HuH-7.5 (cell line): Measurements from ENCODE around the gene MRPL47.
"Not testable (repeated sequence)": the region's sequence is repeated elsewhere in the genome, so short reads cannot be mapped to it uniquely, and the experiment has no call there.

Experiments
- DNase-seq: peaks from one replicate; pipeline ENCODE4 v3.0.0; 2011; ENCODE audit warnings: low spot score

MRPL47 gene

DNA sequence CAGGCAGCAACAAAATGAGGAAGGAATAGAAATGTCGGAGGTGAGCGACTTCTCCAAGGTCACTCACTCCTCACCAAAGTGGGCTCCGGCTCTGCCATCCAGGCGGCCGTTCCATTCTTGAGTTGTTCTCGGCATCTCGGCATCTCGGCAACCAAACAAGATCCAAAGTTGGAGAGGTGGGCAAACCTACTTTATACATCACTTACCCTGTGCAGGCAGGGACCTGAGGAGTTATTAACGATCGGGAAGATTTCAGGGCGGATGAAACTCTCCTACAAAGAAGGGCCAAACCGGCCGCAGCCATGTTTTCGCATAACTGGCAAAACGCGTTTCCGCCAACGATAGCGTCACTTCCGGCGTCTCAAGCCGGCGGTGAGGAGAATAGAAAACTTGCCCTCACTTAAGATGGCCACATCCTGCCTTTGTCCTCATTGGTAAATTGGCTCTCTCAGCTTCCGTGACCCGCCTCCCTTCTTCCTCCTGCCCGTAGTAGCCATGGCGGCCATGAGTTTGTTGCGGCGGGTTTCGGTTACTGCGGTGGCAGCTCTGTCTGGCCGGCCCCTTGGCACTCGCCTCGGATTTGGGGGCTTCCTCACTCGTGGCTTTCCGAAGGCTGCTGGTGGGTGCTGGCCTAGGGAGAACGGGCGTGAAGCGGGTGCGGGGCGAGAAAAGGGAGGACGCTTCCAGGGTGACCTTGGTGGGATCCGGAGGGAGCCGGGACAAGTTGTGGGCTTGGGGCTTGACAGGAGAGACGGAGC lies at the start of gene MRPL47, which contains the start of gene NDUFB5:
TSS of gene MRPL47 (minus strand) at position 318 of the 758 bp plus-strand sequence. CDS start at position 304, 14 bp downstream.
TSS of gene NDUFB5 (plus strand) at position 474 of the 758 bp plus-strand sequence. CDS start at position 496, 22 bp downstream.
- DNase-seq, result peak; percentile 61

DNA sequence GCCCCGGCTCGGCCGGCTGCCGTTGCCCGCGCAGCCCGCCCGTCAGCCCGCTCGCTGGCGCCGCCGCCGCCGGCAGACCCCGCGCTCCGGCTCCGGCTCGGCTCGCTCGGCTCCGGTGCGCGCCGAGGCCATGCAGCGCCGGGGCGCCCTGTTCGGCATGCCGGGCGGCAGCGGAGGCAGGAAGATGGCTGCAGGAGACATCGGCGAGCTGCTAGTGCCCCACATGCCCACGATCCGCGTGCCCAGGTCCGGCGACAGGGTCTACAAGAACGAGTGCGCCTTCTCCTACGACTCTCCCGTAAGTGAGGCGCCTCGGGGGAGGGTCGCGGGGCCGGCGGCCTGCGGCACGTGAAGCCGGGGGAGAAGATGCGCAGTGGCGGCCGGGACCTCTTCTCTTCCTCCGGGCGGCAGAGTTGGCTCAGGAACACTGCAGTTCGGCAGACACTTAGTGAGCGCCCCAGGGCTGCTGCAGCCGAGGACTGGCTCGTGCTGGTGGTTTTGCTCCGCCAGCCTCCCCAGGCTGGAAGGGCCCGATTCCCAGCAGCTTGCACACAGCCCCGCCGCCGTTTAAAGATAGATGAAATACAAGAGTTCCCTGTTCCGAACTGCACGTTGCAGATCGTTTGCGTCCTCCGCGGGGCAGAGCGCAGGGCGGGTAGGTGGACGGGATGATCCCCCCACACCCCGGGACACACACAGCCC lies 48.8 kb upstream of the MRPL47 start:
- peak; percentile 51 for DNase-seq

DNA sequence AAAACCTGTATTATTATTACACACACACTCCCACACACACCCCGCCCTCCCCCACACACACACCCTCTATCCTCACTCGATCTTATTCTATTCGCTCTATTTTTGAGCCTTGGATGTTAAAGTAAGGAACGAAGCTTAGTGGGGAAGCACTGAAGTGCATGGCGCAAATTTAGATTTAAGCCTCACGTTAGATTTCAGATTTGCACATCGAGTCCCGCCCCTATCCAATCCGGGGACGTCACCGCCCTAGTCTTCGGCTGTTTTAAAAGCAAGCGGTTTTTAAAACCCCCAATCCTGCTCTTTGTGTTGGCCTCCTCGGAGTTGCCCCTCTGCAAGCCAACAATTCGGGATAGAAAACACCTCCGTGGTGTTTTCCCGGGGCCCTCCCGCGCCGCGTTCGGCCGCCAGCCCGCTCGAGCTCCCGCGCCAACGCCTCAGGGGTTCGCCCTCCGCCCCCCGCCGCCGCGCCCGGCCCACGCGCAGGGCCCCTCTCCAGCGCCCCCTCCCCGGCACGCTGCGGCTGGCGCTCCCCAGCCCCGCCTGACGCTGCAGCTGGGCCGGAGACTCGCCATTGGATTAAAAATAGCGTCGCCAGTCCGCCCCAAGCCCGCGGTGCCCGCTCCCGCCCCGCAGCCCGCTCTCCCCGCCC lies 48.1 kb upstream of the MRPL47 start, which contains the start of gene USP13:
TSS of gene USP13 (plus strand) at position 594 of the 649 bp plus-strand sequence. CDS start 186 bp downstream, outside the sequence.
- peak; percentile 70 for DNase-seq

GRCh38 chr3:179651687-179652446 lies 47.4 kb upstream of the MRPL47 start:
- DNase-seq, result no peak

DNA sequence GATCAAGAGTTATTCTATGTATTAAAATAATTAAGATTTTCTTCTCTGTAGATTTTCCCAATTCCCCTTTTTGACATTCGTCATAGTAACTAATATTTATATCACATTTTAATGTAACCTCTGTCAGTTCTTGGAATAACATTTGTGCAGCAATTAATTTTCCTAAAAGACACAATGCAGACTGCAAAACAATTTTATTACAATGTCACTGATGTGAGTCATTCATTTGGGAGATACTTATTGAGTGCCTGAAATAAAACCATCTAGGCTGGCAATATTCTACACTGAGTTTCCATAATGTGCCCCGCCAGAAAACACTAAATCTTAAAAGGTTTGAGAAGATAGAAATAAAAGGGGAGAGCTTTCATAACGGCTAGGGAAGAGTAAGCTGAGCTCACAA lies 41.7 kb upstream of the MRPL47 start:
- no peak for DNase-seq

DNA sequence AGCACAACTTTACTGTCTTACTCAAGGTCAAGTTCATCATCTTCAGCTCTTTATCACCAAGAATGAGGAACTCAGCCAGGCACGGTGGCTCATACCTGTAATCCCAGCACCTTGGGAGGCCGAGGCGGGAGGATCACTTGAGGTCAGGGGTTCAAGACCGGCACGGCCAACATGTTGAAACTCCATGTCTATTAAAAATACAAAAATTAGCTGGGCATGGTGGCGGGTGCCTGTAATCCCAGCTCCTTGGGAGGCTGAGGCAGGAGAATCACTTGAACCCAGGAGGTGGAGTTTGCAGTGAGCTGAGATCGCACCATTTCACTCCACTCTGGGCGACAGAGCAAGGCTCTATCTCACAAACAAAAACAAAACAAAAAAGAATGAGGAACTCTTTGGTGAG lies 39.4 kb upstream of the MRPL47 start:
- not testable (repeated sequence) for DNase-seq

- no peak for DNase-seq
Measured at GRCh38 chr3:179642871-179643270, 38.4 kb upstream of the MRPL47 start.

DNA sequence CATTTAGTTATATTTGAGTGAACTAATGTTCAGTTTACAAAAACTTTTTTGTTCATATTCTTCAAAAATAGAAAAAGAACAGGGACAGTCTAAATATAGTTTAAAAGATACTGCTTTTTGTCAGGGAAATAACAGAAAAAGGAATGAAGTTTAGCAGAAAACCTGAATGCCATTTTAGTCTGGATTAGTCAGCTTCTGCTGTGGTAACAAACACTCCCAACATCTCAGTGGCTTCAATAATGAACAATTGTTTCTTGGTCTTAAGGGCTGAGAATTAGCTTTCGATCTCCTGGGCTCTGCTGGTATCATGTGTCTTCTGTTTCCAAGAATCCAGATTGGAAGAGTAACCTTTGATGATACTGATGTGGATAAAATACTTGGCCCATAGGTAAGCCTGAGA lies 36.0 kb upstream of the MRPL47 start:
- no peak for DNase-seq

DNA sequence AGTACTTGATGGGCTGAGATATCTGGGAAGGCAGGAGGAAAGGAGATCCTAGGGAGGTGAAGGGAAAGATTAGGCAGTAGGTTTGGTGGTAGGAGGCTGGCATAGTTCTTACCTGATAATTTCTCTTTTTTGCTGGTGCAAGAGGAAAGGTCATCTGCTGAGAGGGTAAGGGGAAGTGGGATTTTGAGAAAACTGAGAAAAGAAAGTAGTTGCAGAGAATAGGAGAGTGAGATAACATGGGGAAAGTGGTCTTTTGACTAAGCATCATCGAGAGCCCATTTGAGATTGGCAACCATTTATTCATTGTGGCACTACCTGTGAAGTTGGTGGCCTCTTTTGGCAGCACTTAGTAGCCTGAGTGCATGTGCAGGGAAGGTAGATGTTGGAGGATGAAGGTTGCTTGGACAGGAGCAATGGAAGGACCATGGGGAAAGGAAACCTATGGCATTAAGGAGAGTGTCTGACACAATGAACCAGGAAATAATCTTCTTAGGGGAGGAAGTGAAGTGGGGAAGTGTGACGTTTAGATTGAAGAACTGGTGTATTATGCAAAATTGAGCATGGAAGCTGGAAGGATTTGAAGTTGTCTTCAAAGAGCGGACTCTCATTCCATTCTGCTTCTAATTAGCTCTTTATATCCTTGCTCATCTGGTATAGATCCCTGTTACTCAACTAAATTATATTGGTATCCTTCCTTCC lies 26.5 kb upstream of the MRPL47 start:
- no peak for DNase-seq

- DNase-seq, result no peak
Measured at GRCh38 chr3:179624451-179624850, 20.0 kb upstream of the MRPL47 start.

DNA sequence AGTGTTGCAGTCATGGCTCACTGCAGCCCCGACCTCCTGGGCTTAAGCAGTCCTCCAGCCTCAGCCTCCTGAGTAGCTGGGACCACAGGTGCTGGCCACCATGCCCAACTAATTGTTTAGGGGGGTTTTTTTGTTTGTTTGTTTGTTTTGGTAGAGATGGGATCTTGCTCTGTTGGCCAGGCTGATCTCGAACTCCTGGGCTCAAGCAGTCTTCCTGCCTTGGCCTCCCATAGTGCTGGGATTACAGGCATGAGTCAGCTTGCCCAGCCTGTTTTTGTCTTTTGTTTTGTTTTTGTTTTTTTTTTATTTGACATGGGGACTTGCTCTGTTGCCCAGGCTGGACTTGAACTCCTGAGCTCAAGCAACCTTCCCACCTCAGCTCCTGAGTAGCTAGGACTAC lies 17.6 kb upstream of the MRPL47 start:
- no peak for DNase-seq

DNA sequence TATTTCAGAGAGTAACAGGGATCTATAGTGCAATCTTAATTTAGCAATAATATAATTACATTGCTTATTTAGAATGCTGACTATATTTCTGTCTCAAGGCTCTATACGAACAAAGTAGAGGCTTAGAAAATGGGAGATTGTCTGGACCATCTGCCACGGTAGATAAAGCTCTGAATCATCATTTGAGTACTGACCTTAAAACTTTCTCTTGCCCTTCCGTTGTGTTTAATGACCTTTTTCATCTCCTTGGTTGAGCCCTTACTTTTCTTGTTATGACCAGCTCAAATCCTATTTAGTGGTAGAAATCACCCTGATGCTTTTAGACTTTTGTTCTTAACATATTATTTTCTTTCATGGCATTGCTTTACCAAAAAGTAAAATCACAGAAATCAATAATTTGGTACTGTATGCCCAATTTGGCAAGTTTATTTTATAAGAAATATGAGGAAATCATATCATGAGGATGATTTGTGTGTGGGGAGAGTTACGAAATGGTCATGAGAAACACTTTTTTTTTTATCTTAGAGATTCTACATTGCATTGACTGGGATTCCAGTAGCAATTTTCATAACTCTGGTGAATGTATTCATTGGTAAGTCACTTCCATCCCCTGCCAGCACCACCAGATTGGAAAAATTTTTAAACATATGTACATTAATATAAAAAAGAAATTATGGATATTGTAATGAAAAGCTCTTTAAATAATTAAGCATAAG lies 11.2 kb upstream of the MRPL47 start:
- no peak for DNase-seq

- no peak for DNase-seq
Measured at GRCh38 chr3:179613807-179614206, 9.4 kb upstream of the MRPL47 start.

DNA sequence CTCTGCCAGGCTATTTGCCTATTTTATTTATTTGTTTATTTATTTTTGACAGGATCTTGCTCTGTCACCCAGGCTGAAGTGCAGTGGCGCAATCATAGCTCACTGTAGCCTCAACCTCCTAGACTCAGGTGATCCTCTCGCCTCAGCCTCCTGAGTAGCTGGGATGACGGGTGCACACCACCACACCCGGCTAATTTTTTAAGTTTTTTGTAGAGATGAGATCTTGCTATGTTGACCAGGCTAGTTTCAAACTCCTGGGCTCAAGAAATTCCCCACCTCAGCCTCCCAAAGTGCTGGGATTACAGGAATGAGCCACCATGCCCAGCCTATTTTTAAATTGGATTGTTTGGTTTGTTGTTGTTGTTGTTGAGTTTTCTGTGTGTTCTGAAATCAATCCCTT lies 5.6 kb upstream of the MRPL47 start:
- no peak for DNase-seq

GRCh38 chr3:179608931-179609720 lies 4.7 kb upstream of the MRPL47 start:
- DNase-seq, result no peak

DNA sequence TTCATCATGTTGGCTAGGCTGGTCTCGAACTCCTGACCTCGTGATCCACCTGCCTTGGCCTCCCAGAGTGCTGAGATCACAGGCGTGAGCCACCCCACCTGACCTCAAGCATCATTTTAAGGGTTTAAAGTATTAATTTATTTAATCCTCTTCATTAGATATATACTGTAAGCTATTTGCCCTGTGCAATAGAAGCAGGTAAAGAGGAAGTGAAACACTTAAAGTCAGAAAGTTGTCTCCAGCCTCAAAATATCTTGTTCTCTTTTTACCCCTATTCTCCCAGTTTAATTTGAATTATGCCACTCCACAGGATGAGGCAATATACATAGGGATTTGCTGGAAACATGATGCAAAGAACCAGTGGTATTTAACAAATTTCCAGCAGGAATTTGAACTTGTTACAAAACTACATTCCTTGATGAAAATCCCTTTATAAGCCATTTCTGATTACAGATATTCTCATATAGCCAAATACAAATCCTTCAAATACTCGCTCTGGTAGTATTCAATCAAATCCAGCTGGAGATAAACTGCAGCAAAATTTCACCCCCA lies 2.2 kb upstream of the MRPL47 start:
- DNase-seq, result no peak

DNA sequence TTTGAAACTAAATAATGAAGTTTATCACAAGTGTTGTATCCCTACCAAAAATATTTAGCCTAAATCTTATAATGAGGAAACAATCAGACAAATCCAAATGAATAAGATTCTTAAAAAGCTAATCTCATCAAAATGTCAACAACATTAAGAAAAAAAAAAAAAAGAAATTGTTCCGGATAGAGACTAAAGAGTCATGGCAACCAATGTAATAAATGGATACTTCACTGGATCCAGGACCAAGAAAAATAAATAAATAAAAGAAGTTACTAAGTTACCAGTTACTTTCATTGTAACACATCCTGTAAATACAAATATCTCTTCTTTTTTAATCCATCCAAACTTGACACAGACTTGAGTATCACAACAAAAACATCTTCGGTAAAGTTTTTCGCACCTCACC lies 607 bp downstream of the MRPL47 start:
- DNase-seq, result no peak

DNA sequence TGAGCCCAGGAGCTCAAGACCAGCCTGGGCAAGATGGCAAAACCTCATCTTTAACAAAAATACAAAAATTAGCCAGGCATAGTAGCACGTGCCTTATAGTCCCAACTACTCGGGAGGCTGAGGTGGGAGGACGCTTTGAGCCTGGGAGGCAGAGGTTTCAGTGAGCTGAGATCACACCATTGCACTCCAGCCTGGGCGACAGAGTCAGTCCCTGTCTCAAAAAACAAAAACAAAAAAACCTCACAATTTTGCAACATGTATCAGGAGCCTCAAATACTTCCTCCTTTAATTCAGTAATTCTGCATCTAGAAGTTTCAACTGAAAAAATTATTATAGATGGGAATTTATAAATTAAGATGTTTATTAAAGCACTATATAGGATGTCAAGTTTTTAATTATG lies 1.1 kb downstream of the MRPL47 start:
- DNase-seq, result no peak

DNA sequence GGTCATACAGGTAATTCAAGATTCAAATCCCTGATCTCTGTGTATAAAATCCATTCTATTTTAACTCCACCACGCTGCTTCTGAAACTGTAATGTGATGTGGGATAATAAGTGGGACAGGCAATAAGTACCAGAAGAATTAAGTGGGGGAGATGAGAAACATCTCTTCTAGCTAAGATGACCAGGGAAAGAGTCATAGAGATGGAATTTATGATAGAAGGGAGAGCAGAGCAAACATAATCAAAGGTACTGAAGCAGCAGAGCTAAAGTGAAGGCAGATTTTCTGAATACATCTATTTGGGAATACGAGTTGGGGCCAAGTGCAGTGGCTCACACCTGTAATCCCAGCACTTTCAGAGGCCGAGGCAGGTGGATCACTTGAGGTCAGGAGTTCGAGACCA lies 4.9 kb downstream of the MRPL47 start:
- DNase-seq, result no peak

- no peak for DNase-seq
Measured at GRCh38 chr3:179591313-179591712, 13.1 kb downstream of the MRPL47 start.
